Peyer's patch (tissue), 4 donors: ENCODE results near the gene DBP.

Experiments
- CTCF ChIP-seq, 6 experiments: fragments of 450-650 bp in 4 of 6; fragments of 200-600 bp in 2 of 6; sonication (generic) in 1 of 6; IDR thresholded peaks; one replicate each; pipeline ENCODE4 v1.5.1; 2017 to 2019; ENCODE audit warnings: antibody characterized with exemption in 6 of 6, mild to moderate bottlenecking in 3 of 6, moderate library complexity in 1 of 6
- POLR2A ChIP-seq, 2 donors: fragments of 450-650 bp; IDR thresholded peaks; one replicate each; pipeline ENCODE4 v1.5.1; 2017; ENCODE audit warnings: antibody characterized with exemption in 2 of 2, mild to moderate bottlenecking in 2 of 2, moderate library complexity in 2 of 2

- TF ChIP-seq POLR2A (IDR thresholded peaks at IDR 0.05) (no peak), CTCF (IDR thresholded peaks at IDR 0.05) (no peak)
These were observed 46.2 kb downstream of the DBP start for GRCh38 chr19:48591021-48591420.
